GM18873 (cell line): Measurements from ENCODE around the gene CDK2AP2.
A peak's percentile ranks its signal among the peaks of the same experiment; 100 is the strongest.
"Not testable (repeated sequence)": the region's sequence is repeated elsewhere in the genome, so short reads cannot be mapped to it uniquely, and the experiment has no call there.

Experiments
- ATAC-seq: cut with Tn5 transposase; IDR thresholded peaks from one replicate; pipeline ENCODE4 v1.9.1; 2021; ENCODE audit warnings: mild to moderate bottlenecking, moderate library complexity, moderate number of reproducible peaks; ENCODE audit not compliant: unreplicated experiment, low FRiP score

The CDK2AP2 gene

GRCh38 chr11:67491276-67492068 is 16.5 kb downstream of the CDK2AP2 start:
- no peak for ATAC-seq

DNA sequence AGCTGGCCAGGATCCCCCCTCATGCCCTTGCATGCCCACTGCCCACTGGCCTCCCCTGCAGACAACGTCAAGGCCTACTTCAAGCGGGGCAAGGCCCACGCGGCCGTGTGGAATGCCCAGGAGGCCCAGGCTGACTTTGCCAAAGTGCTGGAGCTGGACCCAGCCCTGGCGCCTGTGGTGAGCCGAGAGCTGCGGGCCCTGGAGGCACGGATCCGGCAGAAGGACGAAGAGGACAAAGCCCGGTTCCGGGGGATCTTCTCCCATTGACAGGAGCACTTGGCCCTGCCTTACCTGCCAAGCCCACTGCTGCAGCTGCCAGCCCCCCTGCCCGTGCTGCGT is 17.3 kb downstream of the CDK2AP2 start:
- no peak for ATAC-seq

- no peak for ATAC-seq
Measured at GRCh38 chr11:67489885-67490726, 17.9 kb downstream of the CDK2AP2 start.

GRCh38 chr11:67489203-67489884 is 18.6 kb downstream of the CDK2AP2 start:
- ATAC-seq, result no peak

- no peak for ATAC-seq
Measured at GRCh38 chr11:67486481-67487195, 21.3 kb downstream of the CDK2AP2 start.

GRCh38 chr11:67485873-67486361 is 22.0 kb downstream of the CDK2AP2 start:
- not testable (repeated sequence) for ATAC-seq

DNA sequence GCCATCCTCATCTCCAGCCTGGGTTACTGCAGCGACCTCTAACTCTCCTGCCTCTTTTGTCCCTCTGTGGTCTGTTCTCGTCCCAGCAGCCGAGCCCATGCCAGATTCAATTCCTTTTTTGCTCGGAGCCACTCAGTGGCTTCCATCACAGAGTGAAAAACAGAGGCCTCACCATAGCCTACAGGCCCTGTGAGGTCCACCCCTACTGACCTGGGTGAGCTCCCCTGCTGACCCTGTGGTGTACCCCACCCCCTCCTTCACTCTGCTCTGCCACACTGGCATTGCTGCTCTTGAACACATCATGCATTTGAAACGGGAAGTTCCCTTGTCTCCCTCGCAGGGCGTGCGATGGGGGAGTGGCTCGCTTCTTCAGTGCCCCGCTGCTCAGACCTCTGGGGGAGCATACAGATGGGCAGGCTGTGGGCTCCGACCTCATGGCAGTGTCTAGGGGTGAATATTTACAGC is 23.1 kb downstream of the CDK2AP2 start:
- ATAC-seq, result no peak

DNA sequence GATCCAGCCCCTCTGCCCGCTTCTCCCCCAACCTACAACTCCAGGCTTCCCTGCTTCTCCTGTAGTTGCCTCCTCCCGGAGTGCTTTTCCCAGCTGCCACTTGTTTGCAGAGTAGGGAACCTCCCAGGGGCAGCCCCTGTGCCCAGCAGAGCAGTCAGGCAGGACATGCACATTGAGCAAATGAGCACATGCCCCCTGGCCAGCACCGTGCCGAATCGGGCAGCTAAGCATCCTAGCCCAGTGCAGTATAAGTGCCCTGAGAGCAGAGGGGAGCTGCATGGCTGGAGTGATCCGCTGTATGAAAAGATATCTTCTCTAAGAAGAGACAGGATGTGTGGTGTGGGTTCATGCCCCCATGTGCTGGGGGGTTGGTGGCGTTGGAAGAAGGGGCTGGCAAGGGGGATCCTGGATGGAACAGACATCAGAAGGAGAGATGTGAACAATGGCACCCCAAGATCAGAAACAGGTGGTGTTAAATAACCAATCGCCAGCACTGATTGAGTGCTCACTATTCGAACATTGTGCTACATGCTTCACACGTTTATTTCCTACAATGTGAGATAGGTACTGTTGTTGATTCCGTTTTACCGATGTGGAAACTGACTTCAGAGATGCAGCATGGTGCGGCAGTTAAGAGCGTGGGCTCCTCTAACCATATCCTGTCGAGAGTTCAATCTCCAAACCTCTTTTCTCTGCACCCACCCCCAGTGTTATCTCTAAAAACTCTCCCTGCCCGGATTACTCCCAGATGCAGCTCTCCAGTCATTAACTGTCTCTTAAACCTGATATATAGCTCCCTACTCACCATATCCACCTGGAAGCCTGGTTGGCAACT is 23.9 kb downstream of the CDK2AP2 start:
- ATAC-seq, result no peak

GRCh38 chr11:67482827-67483798 is 24.8 kb downstream of the CDK2AP2 start, which contains the start of gene AIP:
Gene AIP, plus strand, starts transcription at chr11:67483026. Its CDS starts 133 bp downstream, at chr11:67483159.
- ATAC-seq, result peak; percentile 62

DNA sequence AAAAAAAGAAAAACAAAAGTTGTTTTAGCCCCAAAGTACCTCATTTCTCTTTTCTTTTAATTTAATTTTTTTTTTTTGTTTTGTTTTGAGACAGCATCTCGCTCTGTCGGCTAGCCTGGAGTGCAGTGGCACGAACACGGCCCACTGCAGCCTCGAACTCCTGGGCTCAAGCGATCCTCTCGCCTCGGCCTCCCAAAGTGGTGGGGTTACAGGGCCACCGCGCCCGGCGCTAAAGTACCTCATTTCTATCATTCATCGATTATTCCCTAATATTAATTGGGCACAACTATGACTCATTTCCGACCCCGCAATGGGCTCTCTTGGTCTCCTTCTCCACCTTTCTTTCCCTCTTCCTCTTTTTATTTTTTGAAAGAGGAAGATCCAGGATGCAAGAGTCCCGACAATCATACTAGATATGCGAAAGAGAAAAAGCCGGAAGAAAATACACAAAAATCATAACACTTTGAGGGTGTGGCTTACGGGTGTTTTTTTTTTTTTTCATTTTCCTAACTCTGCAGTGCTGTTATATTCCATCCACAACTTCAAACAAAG is 25.6 kb downstream of the CDK2AP2 start:
- ATAC-seq, result no peak

GRCh38 chr11:67477344-67478050 is 30.5 kb downstream of the CDK2AP2 start:
- ATAC-seq, result not testable (repeated sequence)

GRCh38 chr11:67476692-67477091 is 31.3 kb downstream of the CDK2AP2 start:
- ATAC-seq, result not testable (repeated sequence)

DNA sequence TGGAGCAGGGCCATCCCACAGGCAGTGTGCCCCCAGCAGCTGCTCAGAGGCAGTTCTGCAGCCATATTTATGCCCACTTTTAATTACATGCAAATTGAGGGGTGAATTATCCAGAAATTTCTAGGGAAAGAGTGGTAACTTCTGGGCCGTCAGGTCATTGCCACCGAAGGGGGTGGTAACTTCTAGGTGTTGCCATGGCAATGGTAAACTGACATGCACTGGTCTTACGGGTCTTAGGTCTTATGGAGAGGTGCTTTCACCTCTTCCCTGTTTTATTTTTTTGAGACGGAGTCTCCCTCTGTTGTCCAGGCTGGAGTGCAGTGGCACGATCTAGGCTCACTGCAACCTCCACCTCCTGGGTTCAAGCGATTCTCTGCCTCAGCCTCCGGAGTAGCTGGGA is 35.1 kb downstream of the CDK2AP2 start:
- ATAC-seq, result no peak

- no peak for ATAC-seq
Measured at GRCh38 chr11:67470337-67471002, 37.5 kb downstream of the CDK2AP2 start.

- ATAC-seq, result no peak
Measured at GRCh38 chr11:67469508-67469811, 38.5 kb downstream of the CDK2AP2 start.

- ATAC-seq, result peak; percentile 47
Measured at GRCh38 chr11:67468759-67469507, 39.0 kb downstream of the CDK2AP2 start, which contains the start of gene TMEM134. Gene TMEM134, minus strand, starts transcription at chr11:67469251. Its CDS starts 59 bp downstream, at chr11:67469192.
